GM21390 (cell line): Measurements from ENCODE around the gene KIAA0232.
"Not testable (repeated sequence)": the region's sequence is repeated elsewhere in the genome, so short reads cannot be mapped to it uniquely, and the experiment has no call there.

Source experiments
- ATAC-seq: cut with Tn5 transposase; IDR thresholded peaks from one replicate; pipeline ENCODE4 v1.9.1; 2021; ENCODE audit not compliant: unreplicated experiment

The KIAA0232 gene

GRCh38 chr4:6877067-6877466, 94.5 kb downstream of the KIAA0232 start:
- ATAC-seq = no peak

- ATAC-seq = no peak
These were observed 96.0 kb downstream of the KIAA0232 start for GRCh38 chr4:6878451-6879059.

GRCh38 chr4:6880691-6881090, 98.2 kb downstream of the KIAA0232 start:
- ATAC-seq = no peak

- ATAC-seq = no peak
These were observed 99.4 kb downstream of the KIAA0232 start for GRCh38 chr4:6881908-6882307.

GRCh38 chr4:6884341-6884870, 101.9 kb downstream of the KIAA0232 start:
- no peak for ATAC-seq

- no peak for ATAC-seq
These were observed 103.5 kb downstream of the KIAA0232 start for GRCh38 chr4:6885953-6886557.

- ATAC-seq = no peak
These were observed 104.4 kb downstream of the KIAA0232 start for GRCh38 chr4:6886886-6887285.

GRCh38 chr4:6887591-6888371, 105.3 kb downstream of the KIAA0232 start:
- no peak for ATAC-seq

GRCh38 chr4:6888506-6889071, 106.1 kb downstream of the KIAA0232 start:
- ATAC-seq = no peak

- no peak for ATAC-seq
These were observed 106.7 kb downstream of the KIAA0232 start for GRCh38 chr4:6889101-6889735.

- no peak for ATAC-seq
These were observed 107.3 kb downstream of the KIAA0232 start for GRCh38 chr4:6889736-6890324.

- no peak for ATAC-seq
These were observed 107.8 kb downstream of the KIAA0232 start for GRCh38 chr4:6890358-6890757.

GRCh38 chr4:6890971-6891370, 108.4 kb downstream of the KIAA0232 start:
- not testable (repeated sequence) for ATAC-seq

- ATAC-seq = no peak
These were observed 109.1 kb downstream of the KIAA0232 start for GRCh38 chr4:6891436-6892170.

- no peak for ATAC-seq
These were observed 109.8 kb downstream of the KIAA0232 start for GRCh38 chr4:6892190-6892908.

- no peak for ATAC-seq
These were observed 110.3 kb downstream of the KIAA0232 start for GRCh38 chr4:6892909-6893202.

GRCh38 chr4:6893449-6894085, 111.0 kb downstream of the KIAA0232 start:
- no peak for ATAC-seq

GRCh38 chr4:6894086-6894478, 111.6 kb downstream of the KIAA0232 start:
- ATAC-seq = no peak
